Omental fat pad (tissue), 4 donors: ENCODE measurements around the gene CACNA2D1. TPM values are rescaled to one million over a fixed set of nuclear protein-coding genes. Genes with fewer than 3 reads are reported as not detected.

ENCODE experiments used
- ATAC-seq: fragments of 150-250 bp; one replicate; pipeline ENCODE4 v1.9.1; 2016; ENCODE audit warnings: mild to moderate bottlenecking, moderate library complexity; ENCODE audit not compliant: low FRiP score
- DNase-seq: peaks from one replicate; pipeline ENCODE4 v3.0.0-alpha.2; 2019; ENCODE audit warnings: low spot score
- total RNA-seq, 4 donors: library from RNA; depleted of rRNA; stranded (reverse); fragments of >200 nt; gene quantifications; one replicate each; pipeline ENCODE4 v1.1.0, GENCODE V29; 2016
- TF ChIP-seq, protein P1 (sequence below), 3 donors: fragments of 450-650 bp; IDR thresholded peaks; one replicate each; pipeline ENCODE4 v1.5.1; 2016 to 2017; ENCODE audit warnings: antibody characterized with exemption in 3 of 3, mild to moderate bottlenecking in 3 of 3, moderate library complexity in 2 of 3

CACNA2D1 gene
- total RNA-seq, 4 donors from 2014 or later = 20.5 to 39.8 (median 29.3) TPM

DNA sequence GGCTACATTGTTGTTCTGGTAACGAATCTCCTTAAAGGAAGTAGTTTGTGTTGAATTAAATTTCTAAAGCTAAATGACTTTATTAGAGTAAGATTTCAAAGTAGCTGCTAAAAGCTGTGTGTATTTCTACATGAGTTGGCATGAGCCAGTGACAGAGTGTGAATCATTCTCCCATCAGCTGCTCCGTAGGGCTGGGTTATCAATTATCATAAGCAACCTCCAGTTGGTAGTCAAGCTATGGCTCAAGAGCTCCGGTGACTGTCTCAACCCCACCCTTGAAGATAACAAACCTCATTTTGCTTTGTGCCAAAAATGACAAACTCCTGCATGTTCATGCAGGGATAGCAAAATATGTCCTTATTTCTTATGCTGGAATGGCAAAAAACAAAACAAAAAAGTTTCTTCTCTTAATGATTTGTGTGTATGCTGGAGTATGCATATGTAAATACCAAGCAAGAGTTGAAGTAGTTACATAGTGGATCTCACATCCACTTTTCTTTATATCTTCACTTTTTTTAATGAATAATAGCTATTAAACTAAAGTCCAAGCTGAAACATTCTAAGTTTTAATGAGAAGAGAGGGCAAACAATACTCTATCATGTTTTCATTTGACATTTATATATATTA, 249.4 kb downstream of the CACNA2D1 start:
- peak; percentile 83 for ATAC-seq
- DNase-seq = no peak
- TF ChIP-seq, protein P1, sequence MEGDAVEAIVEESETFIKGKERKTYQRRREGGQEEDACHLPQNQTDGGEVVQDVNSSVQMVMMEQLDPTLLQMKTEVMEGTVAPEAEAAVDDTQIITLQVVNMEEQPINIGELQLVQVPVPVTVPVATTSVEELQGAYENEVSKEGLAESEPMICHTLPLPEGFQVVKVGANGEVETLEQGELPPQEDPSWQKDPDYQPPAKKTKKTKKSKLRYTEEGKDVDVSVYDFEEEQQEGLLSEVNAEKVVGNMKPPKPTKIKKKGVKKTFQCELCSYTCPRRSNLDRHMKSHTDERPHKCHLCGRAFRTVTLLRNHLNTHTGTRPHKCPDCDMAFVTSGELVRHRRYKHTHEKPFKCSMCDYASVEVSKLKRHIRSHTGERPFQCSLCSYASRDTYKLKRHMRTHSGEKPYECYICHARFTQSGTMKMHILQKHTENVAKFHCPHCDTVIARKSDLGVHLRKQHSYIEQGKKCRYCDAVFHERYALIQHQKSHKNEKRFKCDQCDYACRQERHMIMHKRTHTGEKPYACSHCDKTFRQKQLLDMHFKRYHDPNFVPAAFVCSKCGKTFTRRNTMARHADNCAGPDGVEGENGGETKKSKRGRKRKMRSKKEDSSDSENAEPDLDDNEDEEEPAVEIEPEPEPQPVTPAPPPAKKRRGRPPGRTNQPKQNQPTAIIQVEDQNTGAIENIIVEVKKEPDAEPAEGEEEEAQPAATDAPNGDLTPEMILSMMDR (IDR thresholded peaks at IDR 0.05) = no peak

DNA sequence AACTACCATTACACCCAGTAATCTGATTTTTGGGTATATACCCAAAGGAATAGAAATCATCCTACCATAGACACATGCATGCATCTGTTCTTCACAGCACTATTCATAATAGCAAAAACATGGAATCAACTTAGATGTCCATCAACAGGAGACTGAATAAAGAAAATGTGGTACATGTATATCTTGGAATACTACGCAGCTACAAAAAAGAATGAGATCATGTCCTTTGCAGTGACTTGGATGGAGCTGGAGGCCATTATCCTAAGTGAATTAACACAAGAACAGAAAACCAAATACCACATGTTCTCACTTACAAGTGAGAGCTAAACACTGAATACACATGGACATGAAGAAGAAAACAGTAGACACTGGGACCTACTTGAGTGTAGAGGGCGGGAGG, 254.9 kb downstream of the CACNA2D1 start:
- DNase-seq (no peak), ATAC-seq (no peak)
- TF ChIP-seq, protein P1 (IDR thresholded peaks at IDR 0.05) = no peak

- DNase-seq (no peak), ATAC-seq (no peak)
- TF ChIP-seq, protein P1 (IDR thresholded peaks at IDR 0.05) = no peak
These were observed 258.1 kb downstream of the CACNA2D1 start for GRCh38 chr7:82185443-82185842.

- no peak for DNase-seq
- peak; percentile 95 for ATAC-seq
- TF ChIP-seq, protein P1 (IDR thresholded peaks at IDR 0.05) = no peak
These were observed 259.9 kb downstream of the CACNA2D1 start for GRCh38 chr7:82183634-82184033.

- ATAC-seq = no peak
- TF ChIP-seq, protein P1 (IDR thresholded peaks at IDR 0.05) = no peak
- DNase-seq = no peak
These were observed 264.3 kb downstream of the CACNA2D1 start for GRCh38 chr7:82179311-82179710.

GRCh38 chr7:82175319-82175718, 268.3 kb downstream of the CACNA2D1 start:
- TF ChIP-seq, protein P1 (IDR thresholded peaks at IDR 0.05) = no peak
- no peak for ATAC-seq
- DNase-seq = no peak

DNA sequence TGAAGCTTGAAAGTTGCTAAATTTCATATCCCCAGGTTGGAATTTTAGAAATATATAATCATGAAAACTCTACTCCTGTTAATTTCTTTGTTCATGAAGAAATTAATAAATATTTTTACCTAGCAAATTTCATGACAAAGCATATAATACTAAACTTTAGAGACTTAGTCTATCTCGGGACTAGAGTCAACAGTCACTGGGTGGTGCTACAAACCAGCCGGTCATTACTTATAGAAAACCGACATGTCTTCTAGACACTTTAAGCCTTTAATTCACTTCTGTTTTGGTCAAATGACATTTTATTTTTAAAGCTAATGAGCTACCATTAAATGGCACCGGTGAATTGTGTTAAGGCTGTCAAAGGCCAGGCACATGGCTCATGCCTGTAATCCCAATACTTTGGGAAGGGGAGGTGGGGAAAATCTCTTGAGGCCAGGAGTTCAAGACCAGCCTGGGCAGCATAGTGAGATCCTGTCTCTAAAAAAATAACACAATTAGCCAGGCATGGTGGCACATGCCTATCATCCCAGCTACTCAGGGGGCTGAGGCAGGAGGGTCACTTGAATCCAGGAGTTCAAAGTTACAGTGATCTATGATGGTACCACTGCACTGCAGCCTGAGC, 270.1 kb downstream of the CACNA2D1 start:
- no peak for DNase-seq
- TF ChIP-seq, protein P1 (IDR thresholded peaks at IDR 0.05) = no peak
- ATAC-seq = no peak
